Endothelial cell of umbilical vein (primary cell): ENCODE results near the gene AQP2. TPM values are rescaled to one million over a fixed set of nuclear protein-coding genes. Genes with fewer than 3 reads are reported as not detected.

Experiments
- BruUV-seq: library from RNA; stranded (reverse); fragments of 400-500 nt; replicated peaks from 2 replicates; lab custom pipeline; 2021; lab: Mats Ljungman, UMichigan
- CTCF ChIA-PET: fragments of 300-600, 350-600 bp; sonication (Branson Sonifier 250); formaldehyde crosslinking; loops from one replicate; lab custom pipeline; 2021; ENCODE audit warnings: antibody characterized with exemption, inconsistent platforms; lab: Charles Lee
- POLR2A ChIA-PET: fragments of 300-600, 350-600 bp; sonication (Branson Sonifier 250); formaldehyde crosslinking; loops from one replicate; lab custom pipeline; 2021; ENCODE audit warnings: antibody characterized with exemption, inconsistent platforms; lab: Charles Lee
- DNase-seq: peaks from one replicate; pipeline ENCODE4 v3.0.0-alpha.2; 2011; ENCODE audit warnings: low read depth, low spot score
- FAIRE-seq: peaks from 2 replicates; lab custom pipeline; 2011; peaks lifted over from hg19 to GRCh38; lab: Jason Lieb, UNC
- H2AFZ ChIP-seq: 2 replicates; pipeline ENCODE4 v1.6.0; 2012; ENCODE audit warnings: low read depth, low read length, control low read depth, inconsistent platforms
- H3K27ac ChIP-seq: 2 replicates; pipeline ENCODE4 v1.5.1; 2011; ENCODE audit warnings: low read depth, mild to moderate bottlenecking, control low read depth, low read length, moderate library complexity; ENCODE audit not compliant: insufficient read depth
- H3K27me3 ChIP-seq, 2 experiments: 2 replicates each; pipeline versions ENCODE4 v1.6.0 to v1.6.1; 2011; ENCODE audit warnings: low read length in 2 of 2, mixed read lengths in 1 of 2; ENCODE audit not compliant: control insufficient read depth in 2 of 2, insufficient read depth in 2 of 2
- H3K36me3 ChIP-seq, 2 experiments: 2 replicates in 1 of 2; 3 replicates in 1 of 2; pipeline ENCODE4 v1.5.1; 2011; ENCODE audit warnings: low read length in 2 of 2, mild to moderate bottlenecking in 1 of 2, moderate library complexity in 1 of 2; ENCODE audit not compliant: control insufficient read depth in 2 of 2, insufficient read depth in 2 of 2; ENCODE audit errors: extremely low read depth in 1 of 2
- H3K4me1 ChIP-seq: 3 replicates; pipeline ENCODE4 v1.5.1; 2011; ENCODE audit warnings: mild to moderate bottlenecking, low read length; ENCODE audit not compliant: control insufficient read depth, insufficient read depth; ENCODE audit errors: extremely low read depth
- H3K4me2 ChIP-seq: 2 replicates; pipeline ENCODE4 v1.6.1; 2011; ENCODE audit warnings: low read length, control low read depth, mixed read lengths; ENCODE audit not compliant: insufficient read depth
- H3K4me3 ChIP-seq, 3 experiments: fragments of 200-600 bp in 1 of 3; sonication (generic), shearing (Covaris generic) in 1 of 3; replicated peaks in 1 of 3; 2 replicates each; pipeline ENCODE4 v1.5.1; 2011 to 2016; ENCODE audit warnings: control low read depth in 3 of 3, low read length in 3 of 3, mild to moderate bottlenecking in 2 of 3, inconsistent platforms in 1 of 3, low read depth in 1 of 3, moderate library complexity in 1 of 3; ENCODE audit not compliant: insufficient read depth in 1 of 3
- H3K79me2 ChIP-seq: 2 replicates; pipeline ENCODE4 v1.6.0; 2012; ENCODE audit warnings: low read length, inconsistent platforms; ENCODE audit not compliant: control insufficient read depth, insufficient read depth
- H3K9ac ChIP-seq: replicated peaks from 2 replicates; pipeline ENCODE3; 2011; ENCODE audit warnings: low read length, control low read depth; ENCODE audit not compliant: insufficient read depth; ENCODE audit errors: extremely low read depth
- H3K9me1 ChIP-seq: replicated peaks from 3 replicates; pipeline ENCODE4 v1.6.0; 2011; ENCODE audit warnings: mild to moderate bottlenecking, low read length; ENCODE audit not compliant: control insufficient read depth, insufficient read depth; ENCODE audit errors: extremely low read depth
- H3K9me3 ChIP-seq: replicated peaks from 2 replicates; pipeline ENCODE4 v1.5.1; 2012; ENCODE audit warnings: low read length, inconsistent platforms; ENCODE audit not compliant: control insufficient read depth, insufficient read depth
- H4K20me1 ChIP-seq: replicated peaks from 2 replicates; pipeline ENCODE3; 2011; ENCODE audit warnings: mild to moderate bottlenecking, low read length; ENCODE audit not compliant: control insufficient read depth, insufficient read depth; ENCODE audit errors: extremely low read depth
- CTCF ChIP-seq, 2 donors: IDR thresholded peaks; 1 replicate in 1 of 2; 2 replicates in 1 of 2; pipeline ENCODE4 v1.5.1; 2011; ENCODE audit warnings: low read length in 2 of 2, mild to moderate bottlenecking in 2 of 2, moderate library complexity in 2 of 2, control low read depth in 1 of 2, inconsistent platforms in 1 of 2, low read depth in 1 of 2; ENCODE audit not compliant: insufficient read depth in 1 of 2; ENCODE audit errors: extremely low read depth in 1 of 2
- EZH2 ChIP-seq: IDR thresholded peaks from 2 replicates; pipeline ENCODE4 v1.6.1; 2012; ENCODE audit warnings: borderline replicate concordance, low read depth, mild to moderate bottlenecking, moderate library complexity, low read length, inconsistent platforms; ENCODE audit not compliant: severe bottlenecking
- GATA2 ChIP-seq: IDR thresholded peaks from 2 replicates; pipeline ENCODE4 v1.7.0; 2011; ENCODE audit warnings: low read depth, mild to moderate bottlenecking, moderate library complexity, mixed read lengths, low read length; ENCODE audit not compliant: insufficient read length, insufficient read depth
- JUN ChIP-seq: IDR thresholded peaks from 2 replicates; pipeline ENCODE4 v1.6.1; 2011; ENCODE audit warnings: borderline replicate concordance, low read depth; ENCODE audit not compliant: insufficient read length, insufficient read depth
- MAX ChIP-seq: IDR thresholded peaks from 2 replicates; pipeline ENCODE4 v1.6.1; 2011; ENCODE audit not compliant: insufficient read depth, insufficient read length
- MYC ChIP-seq: IDR thresholded peaks from one replicate; pipeline ENCODE4 v1.6.1; 2011; ENCODE audit warnings: mild to moderate bottlenecking, low read depth, low read length
- POLR2A ChIP-seq: IDR thresholded peaks from 2 replicates; pipeline ENCODE4 v1.6.1; 2012; ENCODE audit warnings: low read depth, mild to moderate bottlenecking, control low read depth, low read length
- POLR2AphosphoS5 ChIP-seq: IDR thresholded peaks from 2 replicates; pipeline ENCODE4 v1.6.1; 2012; ENCODE audit warnings: low read depth, mild to moderate bottlenecking, control low read depth, low read length, moderate library complexity; ENCODE audit not compliant: insufficient read depth
- dilution Hi-C: fragments of 300-500 bp; cut with MboI; formaldehyde crosslinking; loops from one replicate; pipeline ENCODE4 v1.15.0; 2019; ENCODE audit warnings: low sequenced_read_pairs; ENCODE audit not compliant: extremely low pct_ligation_motif_present
- intact Hi-C: fragments of 100-400 bp; cut with micrococcal nuclease; formaldehyde crosslinking; loops from one replicate; pipeline ENCODE4 v1.10.0; 2022
- polyA plus RNA-seq, 4 experiments: library from polyadenylated mRNA; depleted of rRNA in 3 of 4; stranded (reverse) in 3 of 4; unstranded in 1 of 4; fragments of >200 nt; gene quantifications; 2 replicates each; pipeline versions ENCODE4 v1.2.1 to v1.2.3, GENCODE V29; 2011 to 2012; ENCODE audit warnings: missing spikeins in 1 of 4
- total RNA-seq: library from RNA; stranded (reverse); gene quantifications from 2 replicates; pipeline ENCODE4 v1.2.3, GENCODE V29; 2021

AQP2 gene
- total and polyA plus RNA-seq, 2 donors (not counting 3 experiments of a cell fraction or from before 2014, with no cell fraction given): not detected

- H3K9me1 ChIP-seq: no peaks in the 10 kb centered on the region
- H3K27ac ChIP-seq: no peak overlapping the region
- dilution Hi-C loops (loop anchor here (25.0 kb wide), 1 partner anchor 88 kb away; the partner anchor contains the start of gene ASIC1), intact Hi-C loops (loop anchor here (1.0 kb wide), 2 partner anchors 82 to 96 kb away; no protein-coding TSS in a partner anchor)
- H3K36me3 ChIP-seq: no peaks in the 10 kb centered on the region
- H3K9ac ChIP-seq: no peak overlapping the region
- no peak overlapping the region for H3K4me2 ChIP-seq
- TF ChIP-seq MAX (no peak), POLR2AphosphoS5 (no peak)
- CTCF ChIA-PET: interaction anchor here (0.7 to 3.8 kb wide), 26 partner anchors 9 to 197 kb away, joined by 3 to 40 read pairs (median 4); partner anchors contain the start of gene RACGAP1
- no peak overlapping the region for H2AFZ ChIP-seq
- POLR2A ChIA-PET: interaction anchor here (1.0 kb wide), 1 partner anchor 106 kb away, joined by 3 read pairs; no protein-coding TSS in a partner anchor
- no peak overlapping the region for H3K4me3 ChIP-seq
- peaks cover 3 to 5% of the 10 kb centered on the region in 2 experiments for H3K27me3 ChIP-seq
- H3K4me1 ChIP-seq: no peaks in the 10 kb centered on the region
- no peak for FAIRE-seq
- DNase-seq: no peak
- H4K20me1 ChIP-seq: no peaks in the 10 kb centered on the region
- H3K79me2 ChIP-seq: no peaks in the 10 kb centered on the region
- no peaks in the 10 kb centered on the region for H3K9me3 ChIP-seq
- no TSS peak for BruUV-seq
Observed at GRCh38 chr12:49974677-49975317, 24.3 kb downstream of the AQP2 start.

- H3K36me3 ChIP-seq: no peaks in the 10 kb centered on the region
- H3K27me3 ChIP-seq: peaks cover under 1 to 5% of the 10 kb centered on the region in 2 experiments
- intact Hi-C loops: no loop called here
- H3K9me1 ChIP-seq: no peaks in the 10 kb centered on the region
- BruUV-seq: no TSS peak
- ChIA-PET POLR2A (no interaction called here), CTCF (interaction anchor here (0.9 to 3.8 kb wide), 14 partner anchors 8 to 109 kb away, joined by 3 to 40 read pairs (median 8); partner anchors contain the start of gene RACGAP1)
- no peak for DNase-seq
- no peaks in the 10 kb centered on the region for H3K9me3 ChIP-seq
- no peak overlapping the region for H3K9ac ChIP-seq
- no peak for TF ChIP-seq MYC
- TF ChIP-seq GATA2: no peak
- TF ChIP-seq MAX: no peak
- TF ChIP-seq CTCF (IDR thresholded peaks at IDR 0.05; ENCODE audit: extremely low read depth in 1 of 2, insufficient read depth in 1 of 2, low read depth in 1 of 2, low read length in 2 of 2): no peak
- no peak for TF ChIP-seq JUN
- TF ChIP-seq POLR2A: no peak
- no peak for TF ChIP-seq POLR2AphosphoS5
- TF ChIP-seq EZH2: no peak
- no peaks in the 10 kb centered on the region for H3K4me1 ChIP-seq
- H4K20me1 ChIP-seq: no peaks in the 10 kb centered on the region
- H3K4me2 ChIP-seq: no peak overlapping the region
- dilution Hi-C loops: no loop called here
- no peaks in the 10 kb centered on the region for H3K79me2 ChIP-seq
- no peak overlapping the region for H2AFZ ChIP-seq
- no peak overlapping the region for H3K4me3 ChIP-seq
- H3K27ac ChIP-seq: no peak overlapping the region
- no peak for FAIRE-seq
Observed at GRCh38 chr12:49975318-49975761, 24.8 kb downstream of the AQP2 start.
